HG02642 (cell line): Measurements from ENCODE around the gene HDGFL2.
A peak's percentile ranks its signal among the peaks of the same experiment; 100 is the strongest.

Source experiments
- ATAC-seq: cut with Tn5 transposase; IDR thresholded peaks from one replicate; pipeline ENCODE4 v1.9.1; 2021; ENCODE audit warnings: mild to moderate bottlenecking; ENCODE audit not compliant: unreplicated experiment, poor library complexity

The HDGFL2 gene

DNA sequence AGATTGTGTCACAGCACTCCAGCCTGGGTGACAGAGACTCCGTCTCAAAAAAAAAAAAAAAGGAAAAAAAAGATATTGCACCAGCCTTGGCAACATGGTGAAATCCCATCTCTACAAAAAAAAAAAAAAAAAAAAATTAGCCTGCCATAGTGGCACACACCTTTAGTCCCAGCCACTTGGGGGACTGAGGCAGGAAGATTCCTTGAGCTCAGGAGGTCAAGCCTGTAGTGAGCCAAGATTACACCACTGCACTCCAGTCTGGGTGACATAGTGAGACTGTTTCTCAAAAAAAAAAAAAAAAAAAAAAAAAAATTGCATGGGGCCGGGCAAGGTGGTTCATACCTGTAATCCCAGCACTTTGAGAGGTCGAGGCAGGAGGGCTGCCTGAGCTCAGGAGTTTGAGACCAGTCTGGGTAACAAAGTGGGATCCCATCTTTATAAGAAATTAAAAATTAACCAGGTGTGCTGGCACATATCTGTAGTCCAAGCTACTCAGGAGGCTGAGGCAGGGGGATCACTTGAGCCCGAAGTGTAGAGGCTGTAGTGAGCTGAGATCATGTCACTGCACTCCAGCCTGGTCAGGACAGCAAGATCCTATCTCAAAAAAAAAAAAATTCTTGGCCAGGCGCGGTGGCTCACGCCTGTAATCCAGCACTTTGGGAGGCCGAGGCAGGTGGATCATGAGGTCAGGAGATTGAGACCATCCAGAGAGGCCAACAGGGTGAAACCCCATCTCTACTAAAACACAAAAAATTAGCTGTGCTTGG, 7.1 kb upstream of the HDGFL2 start:
- no peak for ATAC-seq

DNA sequence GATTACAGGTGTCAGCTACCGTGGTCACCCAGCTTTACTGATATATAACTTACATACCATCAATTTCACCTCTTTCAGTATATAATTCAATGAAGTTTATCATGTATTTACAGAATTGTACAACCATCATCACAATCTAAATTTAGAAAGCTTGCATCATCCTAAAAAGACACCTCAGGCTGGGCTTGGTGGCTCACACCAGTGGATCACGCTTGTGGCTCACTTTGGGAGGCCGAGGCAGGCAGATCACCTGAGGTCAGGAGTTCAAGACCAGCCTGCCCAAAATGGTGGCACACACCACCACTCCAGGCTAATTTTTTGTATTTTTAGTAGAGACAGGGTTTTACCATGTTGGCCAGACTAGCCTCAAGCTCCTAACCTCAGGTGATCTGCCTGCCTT, 4.3 kb upstream of the HDGFL2 start:
- no peak for ATAC-seq

DNA sequence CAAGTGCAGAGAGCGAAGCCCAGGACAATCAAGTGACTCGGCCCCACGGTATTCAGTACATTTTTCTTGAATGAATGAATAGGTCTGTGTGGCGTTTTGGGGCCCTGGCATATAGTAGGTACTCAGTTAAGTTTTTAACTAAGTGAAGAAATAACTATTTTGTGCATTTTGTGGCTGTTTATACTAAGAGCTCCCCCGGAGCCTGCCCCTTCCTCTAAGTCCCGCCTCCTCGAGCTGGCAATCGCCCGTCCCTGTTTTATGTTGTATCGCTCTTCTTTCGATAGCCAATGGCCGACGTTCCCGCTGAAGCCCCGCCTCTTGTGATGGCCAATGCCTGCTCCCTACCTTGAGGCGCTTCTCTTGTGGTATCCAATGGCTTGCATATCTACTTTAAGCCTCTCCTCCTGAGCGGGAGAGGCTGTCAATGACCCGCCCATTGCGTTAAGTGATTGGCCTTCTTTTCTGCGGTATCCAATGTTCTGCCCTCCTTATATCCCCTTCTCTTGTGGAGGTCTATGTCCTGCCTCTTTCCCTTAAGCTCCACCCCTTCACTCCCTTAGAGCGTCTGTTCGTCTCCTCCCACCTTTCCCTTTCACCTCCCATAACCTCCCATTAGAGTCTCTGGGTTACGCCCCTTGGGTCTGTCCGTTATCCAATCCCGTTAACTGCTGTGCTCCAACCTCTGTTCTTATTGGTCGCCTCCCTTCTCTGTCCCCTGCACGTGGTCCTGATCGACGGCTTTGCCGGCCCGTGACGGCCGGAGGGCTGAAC, 509 bp upstream of the HDGFL2 start:
- peak; percentile 86 for ATAC-seq

DNA sequence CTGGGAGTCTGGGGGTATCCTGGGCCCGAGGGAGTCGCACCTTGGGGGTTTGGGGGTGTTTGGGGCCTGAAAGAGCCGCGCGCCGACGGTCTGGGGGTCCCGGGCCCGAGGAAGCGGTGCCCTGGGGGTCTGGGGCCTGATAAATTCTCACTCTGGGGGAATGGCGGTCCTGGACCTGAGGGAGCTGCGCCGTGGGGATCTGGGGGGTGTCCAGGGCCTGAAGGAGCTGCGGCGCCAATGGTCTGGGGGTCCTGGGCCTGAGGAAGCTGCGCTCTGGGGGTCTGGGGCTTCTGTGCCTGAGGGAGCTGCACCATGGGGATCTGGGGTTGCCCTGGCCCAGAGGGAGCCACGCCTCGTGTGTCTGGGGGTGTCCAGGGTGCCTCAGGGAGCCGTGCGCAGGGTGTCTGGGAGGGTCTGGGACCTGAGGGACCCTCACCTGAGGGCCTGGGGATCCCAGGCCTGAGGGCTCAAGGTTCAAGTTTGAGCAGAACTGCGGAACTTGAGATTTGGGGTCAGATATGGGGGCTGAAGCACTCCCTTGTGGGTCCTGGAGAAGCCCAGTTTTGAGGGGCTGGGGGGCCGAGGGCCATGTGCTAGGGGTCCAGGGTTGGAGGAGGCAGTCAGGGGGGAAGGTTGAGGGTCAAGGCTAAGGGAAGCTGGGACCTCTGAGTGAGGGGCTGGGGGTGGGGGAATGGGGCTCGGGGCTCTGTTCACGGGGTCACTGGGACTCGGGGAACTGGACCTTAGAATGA, 1.1 kb downstream of the HDGFL2 start:
- no peak for ATAC-seq

DNA sequence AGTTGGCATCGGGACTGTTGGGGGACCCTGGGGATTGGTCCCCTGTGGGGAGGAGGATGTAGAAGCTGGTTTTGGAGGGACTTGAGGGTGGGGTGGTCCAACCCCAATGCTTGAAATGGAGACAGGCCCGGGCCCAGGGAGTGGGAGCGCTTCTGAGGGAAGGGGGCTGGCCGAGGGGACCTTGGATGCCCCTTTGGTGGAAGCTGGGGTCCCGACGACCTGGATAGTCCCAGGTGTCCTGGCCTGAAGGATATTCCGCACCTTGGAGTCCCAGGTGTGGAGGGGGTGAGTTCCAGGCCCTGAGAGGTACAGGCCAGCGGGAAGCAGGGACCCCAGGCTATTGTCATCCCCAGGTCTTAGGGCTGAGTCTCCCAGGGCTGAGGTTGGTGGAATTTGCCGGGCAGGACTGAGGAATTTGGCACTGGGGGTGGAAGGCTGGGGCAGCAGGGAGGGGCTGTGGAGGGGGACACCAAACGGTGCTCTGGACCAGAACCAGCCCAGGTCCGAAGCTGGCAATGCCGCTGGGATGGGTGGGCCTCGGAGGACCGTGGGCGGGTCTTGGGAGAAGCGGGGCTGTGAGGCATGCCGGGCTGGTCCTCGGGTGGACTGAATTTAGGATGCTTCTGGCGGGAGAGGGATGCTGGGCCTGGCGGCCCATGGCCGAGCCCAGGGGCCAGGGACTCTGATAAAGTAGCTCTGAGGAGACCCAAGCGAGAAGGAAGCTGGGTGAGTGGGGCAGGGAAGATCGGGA, 1.8 kb downstream of the HDGFL2 start:
- ATAC-seq = no peak

DNA sequence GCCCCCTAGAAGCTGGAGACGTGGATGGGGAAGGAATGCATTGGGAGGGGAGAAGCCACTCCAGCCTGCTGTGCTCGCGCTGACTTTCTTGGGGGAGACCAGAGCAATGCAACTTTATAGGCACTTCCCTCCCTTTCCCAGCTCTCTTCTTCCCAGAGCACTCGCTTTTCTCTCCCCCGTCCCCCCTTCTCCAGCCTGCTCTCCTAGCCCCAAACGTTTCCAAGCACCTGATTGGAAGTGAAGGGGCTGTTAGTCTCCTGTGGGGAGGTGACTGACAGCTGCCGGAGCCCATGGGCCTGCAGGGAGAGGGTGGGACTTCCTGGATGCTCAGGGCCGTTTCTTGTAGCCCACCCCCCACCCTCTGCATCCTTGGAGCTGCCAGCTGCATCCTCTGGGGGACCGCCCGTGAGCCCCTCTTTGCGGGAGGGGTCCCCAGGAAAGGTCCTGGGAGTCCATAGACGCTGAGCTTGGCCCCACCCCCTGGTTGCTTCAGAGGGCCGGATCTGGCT, 2.5 kb downstream of the HDGFL2 start:
- ATAC-seq = no peak

DNA sequence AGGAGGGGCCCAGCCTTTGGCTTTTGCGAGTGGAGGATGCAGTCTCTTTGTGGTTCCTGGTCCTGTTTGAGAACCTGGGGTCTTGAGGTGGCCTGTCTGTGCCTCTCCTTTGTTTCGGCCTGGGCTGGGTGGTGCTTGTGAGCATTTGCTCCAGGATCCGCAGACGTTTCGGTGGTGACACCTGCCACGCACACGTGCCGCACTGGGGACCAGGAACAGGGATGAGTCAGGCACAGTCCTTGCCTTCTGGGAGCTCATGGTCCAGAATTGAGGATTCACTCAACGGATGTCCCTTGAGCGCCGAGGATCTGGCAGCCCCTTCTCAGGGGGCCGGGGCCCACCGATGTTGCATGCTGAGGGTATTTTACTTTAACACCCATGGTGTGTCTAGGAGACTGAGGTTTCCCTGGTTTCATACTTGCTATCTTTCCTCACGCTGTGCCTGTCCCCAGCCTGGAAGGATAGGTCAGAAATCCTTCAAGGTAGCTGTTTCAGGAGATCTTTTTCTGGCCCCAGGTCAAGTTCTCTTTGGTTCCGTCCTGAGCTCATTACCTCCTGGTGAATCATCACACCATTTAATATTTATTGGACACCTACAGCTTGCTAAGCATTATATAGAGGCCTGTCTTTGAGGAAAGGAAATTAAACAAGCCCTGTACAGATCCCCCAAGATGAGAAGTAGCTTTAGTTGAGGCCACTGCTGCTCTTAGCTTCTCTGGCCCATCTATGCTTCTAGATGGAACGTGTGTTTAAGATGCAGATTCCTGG, 5.1 kb downstream of the HDGFL2 start:
- no peak for ATAC-seq

DNA sequence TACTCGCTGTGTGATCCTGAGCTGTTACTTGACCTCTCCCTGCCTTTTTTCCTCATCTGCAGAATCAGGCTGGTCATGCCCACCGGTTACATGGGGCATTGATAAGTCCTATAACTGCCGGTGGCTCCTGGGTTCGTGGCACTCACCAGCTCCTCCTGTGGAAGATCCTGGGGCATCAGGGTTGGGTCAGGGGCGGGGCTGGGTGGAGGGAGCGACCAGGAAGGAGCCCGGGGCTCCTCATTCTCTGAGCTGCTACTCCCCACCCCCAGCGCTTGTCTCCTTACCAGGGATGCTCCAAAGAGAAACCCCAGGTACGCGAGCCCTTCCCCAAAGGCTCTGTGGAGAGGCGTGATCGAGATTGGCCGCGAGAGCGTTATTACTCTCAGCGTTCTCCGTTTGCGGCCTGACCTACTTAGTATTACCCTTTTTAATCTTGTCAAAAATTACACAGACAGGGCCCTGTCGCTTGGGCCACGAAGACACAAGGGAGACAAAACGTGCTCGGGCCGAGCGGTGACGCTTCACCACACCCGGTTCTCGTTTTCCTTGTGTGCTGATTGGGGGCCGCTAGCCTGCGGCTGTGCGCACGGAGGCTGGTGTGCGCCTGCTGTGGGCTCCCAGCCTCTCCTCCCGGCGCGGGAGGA, 10.7 kb downstream of the HDGFL2 start:
- ATAC-seq = no peak

DNA sequence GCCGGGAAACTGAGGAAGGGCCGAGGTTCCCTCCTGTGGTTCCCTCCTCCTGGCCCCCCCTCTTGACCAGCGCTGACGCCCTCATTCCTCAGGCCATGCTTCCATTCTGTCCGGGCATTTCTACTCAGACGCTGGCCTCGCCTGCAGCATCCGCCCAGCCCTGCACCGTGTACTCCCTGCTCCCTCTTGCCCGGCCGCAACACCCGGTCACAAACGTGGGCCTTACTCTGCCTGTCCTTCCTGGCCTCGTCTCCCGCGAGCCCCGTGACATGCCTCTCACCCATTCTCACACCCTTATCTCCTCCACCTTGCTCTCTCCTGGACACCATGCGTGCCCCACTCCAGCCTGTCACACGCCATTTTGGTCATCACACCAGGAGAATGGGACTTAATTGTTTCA, 11.3 kb downstream of the HDGFL2 start:
- ATAC-seq = no peak

DNA sequence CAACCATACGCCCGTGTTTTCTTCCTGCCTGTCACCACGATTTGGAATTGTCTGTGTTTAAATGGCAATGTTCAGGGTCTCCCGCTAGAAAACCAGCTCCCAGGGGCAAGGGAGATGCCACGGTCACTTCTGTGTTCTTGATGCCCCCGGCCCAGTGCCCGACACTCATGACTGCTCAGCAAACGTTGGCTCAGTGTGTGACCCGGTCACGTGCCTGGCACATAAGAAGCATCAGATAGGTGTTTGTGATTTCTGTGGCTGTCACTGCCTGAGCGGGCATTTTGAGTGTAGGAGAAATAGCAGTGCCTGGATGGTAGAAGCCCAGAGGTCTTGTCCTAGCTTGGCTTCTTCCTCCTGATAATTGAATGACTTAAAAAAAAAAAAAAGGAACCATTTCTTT, 15.5 kb downstream of the HDGFL2 start:
- ATAC-seq = no peak

DNA sequence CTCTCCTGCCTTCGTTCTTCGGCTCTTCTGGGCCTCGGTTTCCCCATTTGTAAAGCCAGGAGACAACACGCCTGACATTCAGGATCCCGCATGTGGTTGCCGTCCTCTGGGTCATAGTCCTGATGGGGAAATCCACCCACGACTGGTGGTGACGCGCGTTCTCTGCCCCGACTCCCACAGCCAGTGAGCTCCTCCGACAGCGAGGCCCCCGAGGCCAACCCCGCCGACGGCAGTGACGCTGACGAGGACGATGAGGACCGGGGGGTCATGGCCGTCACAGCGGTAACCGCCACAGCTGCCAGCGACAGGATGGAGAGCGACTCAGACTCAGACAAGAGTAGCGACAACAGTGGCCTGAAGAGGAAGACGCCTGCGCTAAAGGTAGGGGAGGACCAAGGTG, 16.4 kb downstream of the HDGFL2 start:
- ATAC-seq = no peak

DNA sequence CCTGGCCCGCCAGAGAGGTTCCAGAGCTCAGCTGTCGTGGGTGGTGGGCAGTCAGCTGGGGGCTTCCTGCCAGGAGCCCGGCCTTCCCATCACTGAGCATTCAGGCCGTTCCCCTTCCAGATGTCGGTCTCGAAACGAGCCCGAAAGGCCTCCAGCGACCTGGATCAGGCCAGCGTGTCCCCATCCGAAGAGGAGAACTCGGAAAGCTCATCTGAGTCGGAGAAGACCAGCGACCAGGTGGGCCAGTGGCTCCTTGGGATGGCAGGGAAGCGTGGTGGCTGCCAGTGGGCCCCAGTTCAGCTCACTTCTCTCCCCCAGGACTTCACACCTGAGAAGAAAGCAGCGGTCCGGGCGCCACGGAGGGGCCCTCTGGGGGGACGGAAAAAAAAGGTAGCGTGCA, 19.3 kb downstream of the HDGFL2 start:
- ATAC-seq = no peak

DNA sequence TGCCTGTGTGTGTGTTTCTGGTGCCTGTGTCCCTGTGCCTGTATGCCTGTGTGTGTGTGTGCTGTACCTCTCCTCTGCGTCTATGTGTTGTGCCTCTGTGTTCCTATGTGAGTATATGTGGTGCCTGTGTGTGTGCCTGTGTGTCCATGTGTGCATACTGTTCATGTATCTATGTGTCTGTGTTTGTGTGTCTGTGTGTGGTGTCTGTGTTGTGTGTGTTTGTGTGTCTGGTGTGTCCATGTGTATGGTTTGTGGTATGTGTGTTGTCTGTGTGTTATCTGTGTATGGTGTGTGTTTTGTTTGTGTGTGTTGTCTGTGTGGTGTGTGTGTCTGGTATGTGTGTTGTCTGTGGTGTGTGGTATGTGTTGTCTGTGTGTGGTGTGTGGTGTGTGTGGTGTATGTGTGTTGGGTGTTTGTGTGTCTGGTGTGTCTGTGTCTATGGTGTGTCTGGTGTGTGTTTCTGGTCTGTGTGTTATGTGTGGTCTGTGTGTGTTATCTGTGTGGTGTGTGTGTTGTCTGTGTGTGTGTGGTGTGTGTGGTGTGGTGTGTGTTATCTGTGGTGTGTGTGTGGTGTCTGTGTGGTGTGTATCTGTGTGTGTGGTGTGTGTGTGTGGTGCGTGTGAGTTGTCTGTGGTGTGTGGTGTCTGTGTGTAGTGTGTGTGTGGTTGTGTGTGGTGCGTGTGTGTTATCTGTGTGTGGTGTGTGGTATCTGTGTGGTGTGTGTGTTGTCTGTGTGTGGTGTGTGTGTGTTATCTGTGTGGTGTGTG, 20.4 kb downstream of the HDGFL2 start:
- no peak for ATAC-seq

DNA sequence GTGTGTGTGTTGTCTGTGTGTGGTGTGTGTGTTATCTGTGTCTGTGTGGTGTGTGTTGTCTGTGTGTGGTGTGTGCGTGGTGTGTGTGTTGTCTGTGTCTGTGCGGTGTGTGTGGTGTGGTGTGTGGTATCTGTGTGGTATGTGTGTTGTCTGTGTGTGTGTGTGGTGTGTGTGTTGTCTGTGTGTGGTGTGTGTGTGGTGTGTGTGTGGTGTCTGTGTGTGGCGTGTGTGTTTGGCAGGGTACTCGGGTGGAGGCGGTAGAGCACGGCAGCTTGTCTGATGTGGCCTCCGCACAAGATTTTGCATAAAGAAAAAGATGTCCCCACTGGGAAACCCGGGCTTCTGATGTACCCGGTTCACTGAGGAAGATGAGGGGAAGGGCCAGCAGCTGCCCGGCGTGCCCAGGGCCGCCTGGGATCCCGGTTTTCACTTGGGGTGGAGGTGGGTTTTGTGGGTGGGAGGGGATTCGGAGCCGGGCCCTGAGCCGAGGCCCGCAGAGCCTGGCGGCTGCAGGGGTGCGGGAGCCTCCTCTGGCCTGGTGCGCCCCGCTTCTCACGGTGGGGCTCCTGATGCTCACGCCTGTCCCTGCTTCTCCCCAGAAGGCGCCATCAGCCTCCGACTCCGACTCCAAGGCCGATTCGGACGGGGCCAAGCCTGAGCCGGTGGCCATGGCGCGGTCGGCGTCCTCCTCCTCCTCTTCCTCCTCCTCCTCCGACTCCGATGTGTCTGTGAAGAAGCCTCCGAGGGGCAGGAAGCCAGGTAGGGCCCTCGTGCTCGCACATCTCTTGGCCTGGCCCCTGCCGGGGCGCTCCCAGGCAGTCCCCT, 21.2 kb downstream of the HDGFL2 start:
- ATAC-seq = no peak

DNA sequence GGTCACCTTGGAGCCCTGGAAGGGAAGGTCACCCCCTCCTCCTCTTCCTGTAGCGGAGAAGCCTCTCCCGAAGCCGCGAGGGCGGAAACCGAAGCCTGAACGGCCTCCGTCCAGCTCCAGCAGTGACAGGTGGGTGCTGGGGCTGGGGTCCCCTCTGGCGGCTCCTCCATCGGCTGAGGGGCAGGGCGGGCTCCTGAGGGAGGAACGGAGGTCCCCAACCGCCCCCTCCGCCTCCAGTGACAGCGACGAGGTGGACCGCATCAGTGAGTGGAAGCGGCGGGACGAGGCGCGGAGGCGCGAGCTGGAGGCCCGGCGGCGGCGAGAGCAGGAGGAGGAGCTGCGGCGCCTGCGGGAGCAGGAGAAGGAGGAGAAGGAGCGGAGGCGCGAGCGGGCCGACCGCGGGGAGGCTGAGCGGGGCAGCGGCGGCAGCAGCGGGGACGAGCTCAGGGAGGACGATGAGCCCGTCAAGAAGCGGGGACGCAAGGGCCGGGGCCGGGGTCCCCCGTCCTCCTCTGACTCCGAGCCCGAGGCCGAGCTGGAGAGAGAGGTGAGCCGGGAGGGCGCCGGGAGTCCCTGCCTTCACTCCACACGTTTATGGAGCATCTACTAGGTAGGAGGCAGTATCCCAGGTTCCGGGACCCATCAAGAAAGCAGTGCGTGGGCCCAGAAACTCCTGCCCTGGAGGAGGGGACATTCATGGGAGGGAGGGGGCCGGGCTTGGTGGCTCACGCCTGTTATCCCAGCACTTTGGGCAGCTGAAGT, 22.0 kb downstream of the HDGFL2 start:
- ATAC-seq = no peak

DNA sequence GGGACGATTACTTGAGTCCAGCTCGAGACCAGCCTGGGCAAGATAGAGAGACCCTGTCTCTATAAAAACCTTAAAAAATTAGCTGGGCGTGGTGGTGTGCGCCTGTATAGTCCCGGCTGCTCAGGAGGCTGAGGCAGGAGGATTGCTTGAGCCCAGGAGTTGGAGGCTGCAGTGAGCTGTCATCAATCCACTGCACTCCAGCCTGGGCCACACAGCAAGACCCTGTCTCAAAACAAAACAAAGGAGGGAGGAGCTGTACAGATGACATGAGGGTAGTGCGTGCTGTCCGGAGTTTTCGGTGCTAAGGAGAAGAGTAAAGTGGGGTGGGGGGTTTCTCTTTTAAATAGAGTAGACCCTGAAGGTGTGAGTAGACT, 22.6 kb downstream of the HDGFL2 start:
- ATAC-seq = no peak

DNA sequence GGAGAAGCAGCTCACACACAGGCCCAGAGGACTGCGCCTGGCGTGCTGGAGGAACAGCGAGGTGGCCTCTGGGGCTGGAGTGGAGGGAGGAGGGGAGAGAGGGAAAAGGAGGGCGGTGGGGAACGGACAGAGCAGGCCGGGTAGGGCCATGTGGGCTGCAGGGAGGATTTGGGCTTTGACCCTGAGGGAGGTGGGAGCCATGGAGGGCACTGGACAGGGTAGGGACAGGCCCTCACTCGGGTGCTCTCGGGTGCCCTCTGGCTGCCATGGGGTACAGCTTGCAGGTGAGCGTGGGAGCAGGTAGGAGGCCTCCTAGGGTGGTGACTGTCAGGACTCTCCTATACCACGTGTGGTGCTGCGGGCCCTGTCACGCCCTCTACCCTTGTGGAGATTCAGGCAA, 23.4 kb downstream of the HDGFL2 start:
- no peak for ATAC-seq
